Measurements from ENCODE around the gene SLC17A3.

SLC17A3 gene

DNA sequence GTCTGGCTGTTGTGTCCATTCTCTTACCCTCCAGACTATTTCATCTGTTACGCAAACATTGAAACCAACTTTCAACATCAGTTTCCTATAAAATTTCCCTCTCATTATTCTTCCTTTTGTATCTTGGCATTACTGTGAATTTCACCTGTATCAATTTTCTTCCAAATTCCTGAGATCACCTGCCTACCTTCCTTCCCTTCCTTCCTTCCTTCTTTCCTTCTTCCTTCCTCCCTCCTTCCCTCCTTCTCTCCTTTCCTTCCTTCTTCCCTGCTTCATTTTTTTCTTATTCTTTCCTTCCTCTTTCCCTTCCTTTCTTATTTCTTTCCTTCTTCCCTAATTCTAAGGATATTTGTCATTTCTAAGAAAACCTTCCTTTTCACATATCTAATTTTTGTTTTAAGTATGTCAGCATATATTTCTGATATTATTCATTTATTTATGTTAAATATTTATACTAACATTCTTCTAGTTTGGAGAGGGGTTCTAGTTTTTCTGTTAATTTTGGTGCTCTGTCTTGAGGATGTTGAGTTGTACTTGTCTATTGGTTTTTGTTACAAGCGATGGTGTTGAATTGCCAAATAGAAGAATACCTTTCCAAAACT is 4.8 kb upstream of the SLC17A3 start:
- H2AFZ ChIP-seq (ENCODE audit: low read depth, low read length) = no peak overlapping the region
- no peak for DNase-seq
- H3K36me3 ChIP-seq (ENCODE audit: insufficient read depth, low read length) = no peaks in the 10 kb centered on the region
- H3K4me2 ChIP-seq (ENCODE audit: insufficient read depth, low read length) = no peak overlapping the region
- no peak for TF ChIP-seq CTCF (IDR thresholded peaks at IDR 0.05; ENCODE audit: borderline replicate concordance, extremely low read depth, low read length, poor library complexity, severe bottlenecking)
- TF ChIP-seq EZH2 (IDR thresholded peaks at IDR 0.05; ENCODE audit: borderline replicate concordance, low read depth, low read length, severe bottlenecking) = no peak
- no peaks in the 10 kb centered on the region for H3K79me2 ChIP-seq (ENCODE audit: insufficient read depth, low read length)
- no peaks in the 10 kb centered on the region for H4K20me1 ChIP-seq (ENCODE audit: insufficient read depth, low read length)
- no peak overlapping the region for H3K27ac ChIP-seq (ENCODE audit: low read length)
- H3K27me3 ChIP-seq (ENCODE audit: insufficient read depth, low read length, poor library complexity) = peaks cover 6% of the 10 kb centered on the region
- peaks cover 4% of the 10 kb centered on the region; the same call in 1 of the 2 replicates for H3K4me1 ChIP-seq (ENCODE audit: insufficient read depth, low read length)
- no peak overlapping the region for H3K4me3 ChIP-seq (ENCODE audit: low read depth in 1 of 2, low read length in 2 of 2)
- no peak overlapping the region for H3K9ac ChIP-seq (ENCODE audit: low read depth, low read length)
- no peak for ATAC-seq (ENCODE audit: insufficient read depth, low read depth)
- no peaks in the 10 kb centered on the region for H3K9me3 ChIP-seq (ENCODE audit: insufficient read depth, low read length, severe bottlenecking)

GRCh38 chr6:25875926-25876602 is 2.0 kb upstream of the SLC17A3 start:
- Histone ChIP-seq H3K27me3 (ENCODE audit: insufficient read depth, low read length, poor library complexity) (peaks cover 8% of the 10 kb centered on the region), H3K9me3 (ENCODE audit: insufficient read depth, low read length, severe bottlenecking) (no peaks in the 10 kb centered on the region), H3K4me2 (ENCODE audit: insufficient read depth, low read length) (no peak overlapping the region), H3K9ac (ENCODE audit: low read depth, low read length) (no peak overlapping the region), H4K20me1 (ENCODE audit: insufficient read depth, low read length) (no peaks in the 10 kb centered on the region), H3K4me1 (ENCODE audit: insufficient read depth, low read length) (peaks cover 4% of the 10 kb centered on the region; the same call in 1 of the 2 replicates), H3K36me3 (ENCODE audit: insufficient read depth, low read length) (no peaks in the 10 kb centered on the region), H3K27ac (ENCODE audit: low read length) (no peak overlapping the region), H3K4me3 (ENCODE audit: low read depth in 1 of 2, low read length in 2 of 2) (no peak overlapping the region), H2AFZ (ENCODE audit: low read depth, low read length) (no peak overlapping the region), H3K79me2 (ENCODE audit: insufficient read depth, low read length) (no peaks in the 10 kb centered on the region)
- no peak for ATAC-seq (ENCODE audit: insufficient read depth, low read depth)
- no peak for DNase-seq
- TF ChIP-seq EZH2 (IDR thresholded peaks at IDR 0.05; ENCODE audit: borderline replicate concordance, low read depth, low read length, severe bottlenecking) = no peak
- no peak for TF ChIP-seq CTCF (IDR thresholded peaks at IDR 0.05; ENCODE audit: borderline replicate concordance, extremely low read depth, low read length, poor library complexity, severe bottlenecking)

DNA sequence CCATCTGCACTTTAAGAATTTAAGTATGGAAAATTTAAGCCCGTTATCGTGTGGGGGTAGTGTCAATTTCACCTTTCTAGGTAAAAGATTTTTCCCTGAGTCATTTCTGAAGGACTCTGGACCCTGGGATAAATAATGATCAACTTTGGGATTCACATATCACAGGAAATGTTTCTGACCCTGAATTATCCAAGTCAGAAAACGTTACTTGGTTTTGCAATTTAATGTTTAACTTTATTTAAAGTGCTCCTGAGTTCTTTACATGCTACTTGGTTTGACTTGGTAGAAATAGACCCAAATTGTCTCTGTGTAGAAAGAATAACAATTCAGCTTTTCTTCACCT is 1.5 kb upstream of the SLC17A3 start:
- H3K27me3 ChIP-seq (ENCODE audit: insufficient read depth, low read length, poor library complexity) = peaks cover 8% of the 10 kb centered on the region
- H3K36me3 ChIP-seq (ENCODE audit: insufficient read depth, low read length) = no peaks in the 10 kb centered on the region
- H3K27ac ChIP-seq (ENCODE audit: low read length) = no peak overlapping the region
- H3K9me3 ChIP-seq (ENCODE audit: insufficient read depth, low read length, severe bottlenecking) = no peaks in the 10 kb centered on the region
- no peak for ATAC-seq (ENCODE audit: insufficient read depth, low read depth)
- DNase-seq = no peak
- H4K20me1 ChIP-seq (ENCODE audit: insufficient read depth, low read length) = no peaks in the 10 kb centered on the region
- H3K79me2 ChIP-seq (ENCODE audit: insufficient read depth, low read length) = no peaks in the 10 kb centered on the region
- no peak overlapping the region for H2AFZ ChIP-seq (ENCODE audit: low read depth, low read length)
- TF ChIP-seq EZH2 (IDR thresholded peaks at IDR 0.05; ENCODE audit: borderline replicate concordance, low read depth, low read length, severe bottlenecking) (no peak), CTCF (IDR thresholded peaks at IDR 0.05; ENCODE audit: borderline replicate concordance, extremely low read depth, low read length, poor library complexity, severe bottlenecking) (no peak)
- H3K4me1 ChIP-seq (ENCODE audit: insufficient read depth, low read length) = peaks cover 4% of the 10 kb centered on the region; the same call in 1 of the 2 replicates
- H3K4me3 ChIP-seq (ENCODE audit: low read depth in 1 of 2, low read length in 2 of 2) = no peak overlapping the region
- H3K9ac ChIP-seq (ENCODE audit: low read depth, low read length) = no peak overlapping the region
- no peak overlapping the region for H3K4me2 ChIP-seq (ENCODE audit: insufficient read depth, low read length)
